HCT116 (cell line): ENCODE measurements around the gene WDR44. TPM values are rescaled to one million over a fixed set of nuclear protein-coding genes. Genes with fewer than 3 reads are reported as not detected.

Source experiments
- ATAC-seq: fragments of 200-7000 bp; cut with Tn5 transposase; 2 replicates; pipeline ENCODE4 v1.9.1; 2020; ENCODE audit warnings: mild to moderate bottlenecking, moderate library complexity
- BruUV-seq: library from RNA; stranded (reverse); fragments of 400-500 nt; replicated peaks from 2 replicates; lab custom pipeline; 2021; lab: Mats Ljungman, UMichigan
- CTCF ChIA-PET: fragments of 300-600 bp; sonication (Branson Sonifier 250); formaldehyde crosslinking; loops from one replicate; lab custom pipeline; 2021; ENCODE audit warnings: antibody characterized with exemption; lab: Charles Lee
- POLR2A ChIA-PET: fragments of 300-600, 350-600 bp; sonication (Branson Sonifier 250); formaldehyde crosslinking; loops from one replicate; lab custom pipeline; 2021; ENCODE audit warnings: antibody characterized with exemption; lab: Charles Lee
- RAD21 ChIA-PET, 2 experiments: fragments of 300-600 bp; sonication (Branson Sonifier 250); formaldehyde crosslinking; loops; one replicate each; lab custom pipeline; 2023; ENCODE audit warnings: low total read pairs in 2 of 2; ENCODE audit not compliant: uncharacterized antibody in 2 of 2, unreplicated experiment in 2 of 2, low non-redundant PET in 1 of 2; lab: Charles Lee
- DNase-seq: peaks from one replicate; pipeline ENCODE4 v3.0.0-alpha.2; 2010; ENCODE audit warnings: low read depth, low spot score
- H2AFZ ChIP-seq: fragments of 200-600 bp; shearing (Covaris generic), sonication (generic); 2 replicates; pipeline ENCODE4 v1.6.1; 2017; ENCODE audit warnings: low read depth, mixed run types, mixed read lengths, antibody characterized with exemption, low read length; ENCODE audit not compliant: poor library complexity, severe bottlenecking
- H3K27ac ChIP-seq: 2 replicates; pipeline ENCODE4 v1.5.1; 2012; ENCODE audit warnings: low read depth, low read length
- H3K27me3 ChIP-seq: fragments of 200-600 bp; sonication (generic); 2 replicates; pipeline ENCODE4 v1.6.1; 2016; ENCODE audit warnings: mixed run types, low read length, mixed read lengths; ENCODE audit not compliant: insufficient read depth
- H3K36me3 ChIP-seq, 2 experiments: fragments of 200-500 bp in 1 of 2; fragments of 200-600 bp in 1 of 2; sonication (Bioruptor generic) in 1 of 2; sonication (generic) in 1 of 2; 2 replicates each; pipeline versions ENCODE4 v1.5.1 to v1.6.1; 2014 to 2016; ENCODE audit warnings: low read length in 2 of 2, inconsistent platforms in 1 of 2, mixed read lengths in 1 of 2, mixed run types in 1 of 2; ENCODE audit not compliant: insufficient read depth in 2 of 2, control insufficient read depth in 1 of 2
- H3K4me1 ChIP-seq, 2 experiments: fragments of 200-600 bp in 1 of 2; sonication (generic) in 1 of 2; 2 replicates each; pipeline versions ENCODE4 v1.5.1 to v1.6.1; 2012 to 2017; ENCODE audit warnings: low read length in 2 of 2, inconsistent platforms in 1 of 2, mild to moderate bottlenecking in 1 of 2, mixed read lengths in 1 of 2, mixed run types in 1 of 2, moderate library complexity in 1 of 2; ENCODE audit not compliant: insufficient read depth in 2 of 2, control insufficient read depth in 1 of 2
- H3K4me2 ChIP-seq: fragments of 200-600 bp; sonication (generic); 2 replicates; pipeline ENCODE4 v1.6.1; 2017; ENCODE audit warnings: mixed run types, low read length, mixed read lengths
- H3K4me3 ChIP-seq, 2 experiments: fragments of 200-600 bp in 1 of 2; sonication (generic) in 1 of 2; replicated peaks in 1 of 2; 2 replicates each; pipeline ENCODE4 v1.5.1; 2011 to 2016; ENCODE audit warnings: low read length in 2 of 2, control low read depth in 1 of 2, low read depth in 1 of 2, mild to moderate bottlenecking in 1 of 2, mixed read lengths in 1 of 2, mixed run types in 1 of 2
- H3K79me2 ChIP-seq: fragments of 200-600 bp; sonication (generic); 2 replicates; pipeline ENCODE4 v1.6.1; 2017; ENCODE audit warnings: mild to moderate bottlenecking, mixed run types, low read length, moderate library complexity, mixed read lengths; ENCODE audit not compliant: insufficient read depth
- H3K9ac ChIP-seq: fragments of 200-600 bp; sonication (generic); 2 replicates; pipeline ENCODE4 v1.6.1; 2016; ENCODE audit warnings: low read length, mixed read lengths
- H3K9me2 ChIP-seq: fragments of 200-600 bp; sonication (generic), shearing (Covaris generic); 2 replicates; pipeline ENCODE4 v1.6.1; 2017; ENCODE audit warnings: mixed run types, mild to moderate bottlenecking, moderate library complexity; ENCODE audit not compliant: insufficient read depth
- H3K9me3 ChIP-seq, 2 experiments: fragments of 200-500 bp in 1 of 2; fragments of 200-600 bp in 1 of 2; sonication (Bioruptor generic) in 1 of 2; sonication (generic) in 1 of 2; 2 replicates each; pipeline ENCODE4 v1.6.1; 2014 to 2017; ENCODE audit warnings: low read length in 2 of 2, mixed read lengths in 2 of 2, inconsistent platforms in 1 of 2, low read depth in 1 of 2, mild to moderate bottlenecking in 1 of 2, mixed run types in 1 of 2, moderate library complexity in 1 of 2; ENCODE audit not compliant: control insufficient read depth in 1 of 2, insufficient read depth in 1 of 2
- H4K20me1 ChIP-seq: fragments of 200-600 bp; sonication (generic), shearing (Covaris generic); 2 replicates; pipeline ENCODE4 v1.6.1; 2017; ENCODE audit warnings: mixed run types, mild to moderate bottlenecking, moderate library complexity; ENCODE audit not compliant: insufficient read depth
- CEBPB ChIP-seq: IDR thresholded peaks from 2 replicates; pipeline ENCODE4 v1.6.1; 2012; ENCODE audit warnings: low read depth
- CTCF ChIP-seq, 3 experiments: fragments of 200-600 bp in 1 of 3; sonication (generic) in 1 of 3; IDR thresholded peaks in 2 of 3; conservative IDR thresholded peaks in 1 of 3; 2 replicates each; pipeline ENCODE4 v1.5.1; 2012 to 2017; ENCODE audit warnings: low read depth in 2 of 3, low read length in 2 of 3, antibody characterized with exemption in 1 of 3, borderline replicate concordance in 1 of 3, control low read depth in 1 of 3, mild to moderate bottlenecking in 1 of 3, mixed read lengths in 1 of 3, mixed run types in 1 of 3, moderate library complexity in 1 of 3; ENCODE audit not compliant: insufficient read depth in 1 of 3
- EGR1 ChIP-seq: IDR thresholded peaks from 2 replicates; pipeline ENCODE4 v1.6.1; 2012; ENCODE audit warnings: low read depth
- ELF1 ChIP-seq: IDR thresholded peaks from 2 replicates; pipeline ENCODE4 v1.6.1; 2012; ENCODE audit warnings: low read depth, borderline replicate concordance
- EZH2 ChIP-seq: fragments of 200-600 bp; sonication (generic); IDR thresholded peaks from 2 replicates; pipeline ENCODE4 v1.6.1; 2017; ENCODE audit warnings: antibody characterized with exemption, mixed run types
- EZH2phosphoT487 ChIP-seq: fragments of 200-600 bp; IDR thresholded peaks from 2 replicates; pipeline ENCODE4 v1.6.1; 2018; ENCODE audit warnings: antibody characterized with exemption, borderline replicate concordance
- JUND ChIP-seq: IDR thresholded peaks from 2 replicates; pipeline ENCODE4 v1.6.1; 2012
- POLR2A ChIP-seq: IDR thresholded peaks from 2 replicates; pipeline ENCODE4 v1.7.0; 2011; ENCODE audit warnings: borderline replicate concordance; ENCODE audit not compliant: insufficient read depth, insufficient read length; ENCODE audit errors: extremely low read depth
- RAD21 ChIP-seq: IDR thresholded peaks from 2 replicates; pipeline ENCODE4 v1.6.1; 2012; ENCODE audit warnings: low read depth, mild to moderate bottlenecking
- REST ChIP-seq: IDR thresholded peaks from 2 replicates; pipeline ENCODE4 v1.6.1; 2012; ENCODE audit warnings: low read depth
- SRF ChIP-seq: IDR thresholded peaks from 2 replicates; pipeline ENCODE4 v1.6.1; 2012; ENCODE audit warnings: low read depth
- TCF7L2 ChIP-seq: IDR thresholded peaks from 2 replicates; pipeline ENCODE4 v1.7.0; 2011; ENCODE audit warnings: borderline replicate concordance, inconsistent platforms; ENCODE audit not compliant: insufficient read depth, insufficient read length; ENCODE audit errors: extremely low read depth
- YY1 ChIP-seq: IDR thresholded peaks from 2 replicates; pipeline ENCODE4 v1.6.1; 2011; ENCODE audit warnings: low read length, low read depth, moderate library complexity, mild to moderate bottlenecking; ENCODE audit not compliant: insufficient replicate concordance; ENCODE audit errors: extremely low read depth
- intact Hi-C: fragments of 100-400 bp; cut with micrococcal nuclease; formaldehyde crosslinking; loops from 2 replicates; pipeline ENCODE4 v1.10.0; 2022
- total RNA-seq: library from RNA; stranded (reverse); gene quantifications from one replicate; pipeline ENCODE4 v1.2.1, GENCODE V29; 2021; ENCODE audit not compliant: unreplicated experiment

WDR44 gene
- total RNA-seq, 1 experiment from 2014 or later, result 12.2 TPM

DNA sequence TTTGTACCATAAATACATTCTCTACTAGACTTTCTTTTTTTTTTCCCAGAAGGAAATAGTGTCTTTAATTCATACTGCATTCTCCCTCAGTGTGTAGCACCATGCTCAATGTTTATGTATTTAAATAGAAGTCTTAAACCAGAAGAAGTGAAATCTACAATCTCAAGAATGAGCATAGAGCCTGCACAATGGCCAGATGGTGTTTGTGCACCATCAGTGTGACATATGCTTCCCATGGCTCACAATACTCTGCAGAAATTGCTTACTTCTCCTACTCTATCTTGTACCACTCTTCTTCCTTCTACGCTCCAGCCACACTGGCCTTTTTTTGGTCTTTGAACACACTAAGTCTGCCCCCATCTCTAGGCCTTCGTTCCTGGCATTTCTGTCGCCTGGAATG, 147.1 kb downstream of the WDR44 start:
- H3K27me3 ChIP-seq, result no peaks in the 10 kb centered on the region; the same call in 1 of the 2 replicates
- no peak for TF ChIP-seq JUND
- TF ChIP-seq EZH2phosphoT487, result no peak
- TF ChIP-seq TCF7L2, result no peak
- TF ChIP-seq SRF, result no peak
- no peak for TF ChIP-seq POLR2A
- TF ChIP-seq RAD21, result no peak
- TF ChIP-seq YY1, result no peak
- TF ChIP-seq, all 23 proteins: peak for 0
- CTCF ChIA-PET, result no interaction called here
- DNase-seq (no peak), ATAC-seq (no peak)
- BruUV-seq, result no TSS peak
- Histone ChIP-seq H3K9me2 (no peaks in the 10 kb centered on the region), H3K9ac (no peak overlapping the region), H3K36me3 (no peaks in the 10 kb centered on the region), H3K9me3 (no peaks in the 10 kb centered on the region), H3K79me2 (no peaks in the 10 kb centered on the region), H3K4me3 (no peak overlapping the region), H3K4me2 (no peak overlapping the region), H3K27ac (no peak overlapping the region), H2AFZ (no peak overlapping the region), H4K20me1 (no peaks in the 10 kb centered on the region), H3K4me1 (peaks cover 3 to 9% of the 10 kb centered on the region in 2 experiments; a peak in 1 of 4 replicates)
- RAD21 ChIA-PET, result no interaction called here
- POLR2A ChIA-PET, result no interaction called here
- intact Hi-C loops, result no loop called here

GRCh38 chrX:118493653-118494297, 147.9 kb downstream of the WDR44 start:
- no peaks in the 10 kb centered on the region for H4K20me1 ChIP-seq
- H3K9me2 ChIP-seq, result no peaks in the 10 kb centered on the region
- H3K4me2 ChIP-seq, result no peak overlapping the region
- no peak overlapping the region for H3K4me3 ChIP-seq
- H3K4me1 ChIP-seq, result peaks cover 3 to 9% of the 10 kb centered on the region in 2 experiments; a peak in 1 of 4 replicates
- ChIA-PET RAD21 (no interaction called here), CTCF (no interaction called here), POLR2A (no interaction called here)
- no peaks in the 10 kb centered on the region; the same call in 1 of the 2 replicates for H3K27me3 ChIP-seq
- BruUV-seq, result no TSS peak
- no peaks in the 10 kb centered on the region for H3K79me2 ChIP-seq
- DNase-seq (no peak), ATAC-seq (no peak)
- intact Hi-C loops, result loop anchor here (2.0 kb wide), 1 partner anchor 57 kb away; no protein-coding TSS in a partner anchor
- no peaks in the 10 kb centered on the region for H3K9me3 ChIP-seq
- H3K36me3 ChIP-seq, result no peaks in the 10 kb centered on the region
- H2AFZ ChIP-seq, result no peak overlapping the region
- no peak overlapping the region for H3K27ac ChIP-seq
- no peak overlapping the region for H3K9ac ChIP-seq
- TF ChIP-seq EGR1 (no peak), TCF7L2 (no peak), EZH2phosphoT487 (no peak), CEBPB (no peak), REST (no peak), ELF1 (no peak), EZH2 (no peak), JUND (no peak), CTCF (IDR thresholded peaks at IDR 0.05 in 2 of 3, conservative IDR thresholded peaks at IDR 0.05 in 1 of 3; ENCODE audit: borderline replicate concordance in 1 of 3, insufficient read depth in 1 of 3, low read depth in 2 of 3, low read length in 2 of 3) (no peak)
